ENCODE results near the gene ETFB. TPM values are rescaled to one million over a fixed set of nuclear protein-coding genes. Genes with fewer than 3 reads are reported as not detected.
A peak's percentile ranks its signal among the peaks of the same experiment; 100 is the strongest.

The ETFB gene
- total RNA-seq, 3 donors from 2014 or later = 65.8 to 74.9 (median 73.3) TPM

DNA sequence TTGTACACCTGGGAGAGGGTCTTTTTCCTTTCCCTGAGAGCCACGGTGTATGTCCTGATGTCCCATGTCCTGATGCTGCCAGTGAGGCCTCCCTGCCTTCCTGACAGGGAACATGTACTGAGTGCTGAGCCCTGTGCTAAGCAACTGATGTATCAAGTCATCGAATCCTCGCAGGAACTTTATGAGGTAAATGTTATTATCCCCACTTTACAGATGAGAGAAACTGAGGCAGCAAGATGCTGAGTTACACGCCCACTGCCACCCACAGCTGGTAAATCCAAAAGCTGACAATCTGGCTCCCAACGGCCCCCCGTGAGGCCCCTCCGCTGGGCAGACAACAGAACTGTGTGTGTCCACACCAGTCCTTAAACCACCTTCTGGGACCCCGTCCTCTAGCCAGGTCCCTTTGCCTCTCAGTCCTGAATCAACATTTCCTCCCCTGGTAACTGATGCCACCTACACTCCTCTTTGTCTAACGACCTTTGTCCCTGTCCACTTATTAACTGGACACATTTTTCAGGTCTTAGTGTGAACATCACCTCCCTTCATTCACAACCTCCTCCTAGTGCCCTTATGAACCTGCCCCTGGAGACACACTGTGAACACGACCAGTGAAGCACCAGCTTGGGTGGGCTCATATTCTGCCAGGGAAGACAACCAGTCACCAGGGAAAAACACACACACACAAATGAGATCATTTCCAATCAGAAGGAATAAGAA is 18.8 kb downstream of the ETFB start:
- Mint-ChIP-seq H3K36me3 (ENCODE audit: insufficient read depth) (peaks cover 35% of the 10 kb centered on the region), H3K9me3 (no peaks in the 10 kb centered on the region), H3K4me3 (no peak overlapping the region), H3K27me3 (ENCODE audit: low read depth) (no peaks in the 10 kb centered on the region), H3K4me1 (ENCODE audit: low read depth) (peaks cover 7% of the 10 kb centered on the region)
- ATAC-seq = no peak
- DNase-seq = no peak

DNA sequence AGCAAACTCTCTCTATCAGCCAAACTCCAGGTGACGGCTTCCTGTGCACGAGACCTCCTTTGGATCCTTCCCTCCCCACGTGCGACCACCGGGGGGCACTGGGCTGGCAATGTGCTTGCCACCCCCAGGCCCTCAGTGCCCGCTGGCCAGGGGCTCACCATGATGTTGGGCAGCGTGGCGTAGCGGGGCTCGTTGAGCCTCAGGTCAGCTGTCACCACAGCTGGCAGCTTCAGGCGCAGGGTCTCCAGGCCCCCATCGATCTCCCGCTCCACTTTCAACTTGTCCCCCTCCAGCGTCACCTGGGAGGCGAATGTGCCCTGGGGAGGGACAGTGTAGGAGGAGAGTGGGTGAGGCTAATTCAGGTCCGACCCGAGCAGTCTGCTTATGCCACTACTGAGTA is 19.4 kb downstream of the ETFB start:
- Mint-ChIP-seq H3K4me3 (no peak overlapping the region), H3K36me3 (ENCODE audit: insufficient read depth) (peaks cover 28% of the 10 kb centered on the region), H3K9me3 (no peaks in the 10 kb centered on the region), H3K27me3 (ENCODE audit: low read depth) (no peaks in the 10 kb centered on the region), H3K4me1 (ENCODE audit: low read depth) (peaks cover 8% of the 10 kb centered on the region)
- ATAC-seq (no peak), DNase-seq (no peak)

DNA sequence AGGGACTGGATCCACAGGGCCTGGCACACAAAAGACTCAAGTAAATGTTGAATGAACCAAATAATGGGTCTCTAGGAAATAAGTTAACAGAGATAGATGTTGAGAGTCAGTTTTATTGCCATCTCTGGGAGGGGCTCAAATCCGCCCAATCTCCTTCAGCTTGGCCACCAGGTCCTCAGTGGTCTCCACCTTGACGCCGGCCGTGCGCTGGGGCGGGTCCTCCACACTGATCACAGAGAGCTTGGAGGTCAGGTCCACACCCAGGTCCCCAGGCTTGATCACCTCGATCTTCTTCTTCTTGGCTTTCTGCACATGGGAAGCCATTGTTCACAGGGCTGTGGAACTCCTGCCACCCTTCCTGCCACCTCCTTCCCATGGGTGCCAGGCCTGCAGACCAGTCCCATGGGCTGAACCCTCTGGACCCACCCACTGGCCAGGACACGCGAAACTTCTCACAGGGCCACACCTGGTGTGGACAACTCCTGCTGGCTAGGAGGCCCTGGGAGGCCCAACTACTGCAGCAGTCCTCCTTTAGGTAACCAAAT is 21.0 kb downstream of the ETFB start:
- Mint-ChIP-seq H3K27me3 (ENCODE audit: low read depth) (no peaks in the 10 kb centered on the region), H3K9me3 (no peaks in the 10 kb centered on the region), H3K4me3 (no peak overlapping the region), H3K36me3 (ENCODE audit: insufficient read depth) (peaks cover 15% of the 10 kb centered on the region), H3K4me1 (ENCODE audit: low read depth) (peaks cover 11% of the 10 kb centered on the region)
- ATAC-seq = no peak
- DNase-seq = no peak

DNA sequence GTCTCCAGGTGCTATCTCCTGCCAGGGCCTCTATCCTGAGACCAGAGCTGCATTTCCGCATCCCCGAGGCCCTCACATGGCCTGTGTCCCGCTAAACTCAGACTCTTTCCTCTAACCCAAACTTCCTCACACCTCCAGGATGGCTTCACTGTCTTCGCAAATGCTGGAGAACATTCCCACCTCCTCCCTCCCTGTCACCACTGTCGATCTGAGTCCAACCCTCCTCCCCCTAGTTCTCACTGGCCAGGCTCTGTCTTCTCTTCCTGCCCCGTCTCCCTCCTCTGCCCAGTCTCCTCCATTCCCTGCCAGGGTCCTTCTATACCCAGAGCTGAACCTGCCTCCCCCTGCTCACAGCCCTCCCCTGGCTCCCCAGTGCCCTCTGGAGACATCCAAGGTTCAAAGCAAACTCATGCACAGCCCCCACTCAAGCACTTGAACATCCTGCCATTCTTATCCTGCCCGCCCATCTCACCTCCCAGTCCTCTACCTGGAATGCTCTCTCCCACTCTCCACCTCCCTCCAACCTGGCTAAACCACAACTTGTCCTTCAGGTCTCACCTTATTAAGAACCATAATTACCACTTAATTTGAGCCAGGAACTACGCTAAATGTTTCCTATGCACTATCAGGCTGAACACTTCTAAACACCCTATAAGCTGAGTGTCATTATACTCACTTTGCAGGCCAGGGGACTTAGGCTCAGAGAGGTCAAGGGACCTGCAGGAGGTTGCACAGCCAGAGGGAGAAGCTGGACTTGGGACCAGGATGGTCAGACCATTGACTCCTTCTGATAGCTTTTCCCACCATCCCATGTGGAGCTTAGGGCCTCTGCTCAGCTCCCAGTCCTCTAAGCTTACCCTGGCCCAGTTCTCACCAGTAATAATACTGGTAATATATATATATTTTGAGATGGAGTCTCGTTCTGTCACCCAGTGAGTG is 23.3 kb downstream of the ETFB start:
- ATAC-seq (no peak), DNase-seq (no peak)
- Mint-ChIP-seq H3K36me3 (ENCODE audit: insufficient read depth) (peaks cover 15% of the 10 kb centered on the region), H3K4me3 (no peak overlapping the region), H3K4me1 (ENCODE audit: low read depth) (peaks cover 22% of the 10 kb centered on the region), H3K27me3 (ENCODE audit: low read depth) (no peaks in the 10 kb centered on the region), H3K9me3 (no peaks in the 10 kb centered on the region)

DNA sequence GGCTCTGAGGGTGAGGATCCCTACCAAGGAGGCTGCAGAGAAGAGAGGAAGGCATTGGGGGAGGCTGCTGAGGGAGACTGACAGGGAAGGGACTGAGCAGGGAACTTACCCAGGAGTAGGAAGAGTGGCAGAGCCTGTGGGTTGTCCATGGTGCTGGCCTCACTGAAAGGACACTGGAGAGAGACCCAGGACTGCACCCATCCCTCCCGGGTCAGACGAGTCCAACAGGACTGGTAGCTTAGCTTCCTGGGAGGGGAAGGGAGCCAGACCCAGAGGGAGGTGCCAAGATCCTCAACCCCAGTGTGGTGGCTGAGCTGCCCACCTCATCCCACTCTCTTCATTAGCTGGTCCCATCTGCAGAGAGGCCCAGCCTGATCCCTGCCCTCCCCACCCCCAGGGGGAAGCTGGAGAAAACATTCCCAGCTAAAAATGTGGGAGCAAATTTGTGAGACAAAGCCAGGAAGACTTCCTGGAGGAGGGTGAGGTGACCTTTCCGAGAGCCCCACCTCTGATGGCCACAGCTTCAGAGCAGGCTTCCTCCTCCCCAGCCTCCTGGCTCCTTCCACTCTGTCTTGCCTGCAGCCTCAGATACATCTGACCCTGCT is 24.1 kb downstream of the ETFB start, which contains the start of gene VSIG10L:
Gene VSIG10L (minus strand): TSS at position 164 of the 605 bp plus-strand sequence. CDS start 15 bp downstream, at position 149.
- ATAC-seq = no peak
- H3K27me3 Mint-ChIP-seq (ENCODE audit: low read depth) = no peaks in the 10 kb centered on the region
- H3K4me3 Mint-ChIP-seq = peak within 1 kb of the TSS; percentile 69
- peaks cover 22% of the 10 kb centered on the region for H3K4me1 Mint-ChIP-seq (ENCODE audit: low read depth)
- no peaks in the 10 kb centered on the region for H3K9me3 Mint-ChIP-seq
- no peak for DNase-seq
- peaks cover 12% of the 10 kb centered on the region for H3K36me3 Mint-ChIP-seq (ENCODE audit: insufficient read depth)

DNA sequence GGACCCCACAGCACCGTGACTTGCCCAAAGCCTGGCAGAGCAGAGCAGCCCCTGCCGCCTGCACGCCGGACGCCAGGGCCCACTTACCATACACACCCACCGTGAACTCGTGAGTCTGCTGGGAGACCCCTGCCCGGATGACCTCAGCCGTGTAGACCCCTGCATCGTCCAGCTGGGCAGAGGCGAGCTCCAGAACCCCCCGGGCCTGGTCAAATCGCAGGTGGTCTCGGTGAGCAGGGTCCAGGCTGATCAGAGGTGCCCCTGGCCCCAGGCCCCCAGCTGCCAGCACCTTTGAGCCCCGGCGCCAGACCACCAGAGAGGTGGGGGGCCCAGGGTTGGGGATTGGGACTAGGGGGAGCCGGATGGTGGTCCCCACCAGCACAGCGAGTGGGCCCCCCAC is 25.1 kb downstream of the ETFB start:
- ATAC-seq (no peak), DNase-seq (no peak)
- peak overlapping the region; percentile 69 for H3K4me3 Mint-ChIP-seq
- peaks cover 22% of the 10 kb centered on the region for H3K4me1 Mint-ChIP-seq (ENCODE audit: low read depth)
- no peaks in the 10 kb centered on the region for H3K9me3 Mint-ChIP-seq
- no peaks in the 10 kb centered on the region for H3K27me3 Mint-ChIP-seq (ENCODE audit: low read depth)
- peaks cover 8% of the 10 kb centered on the region for H3K36me3 Mint-ChIP-seq (ENCODE audit: insufficient read depth)

DNA sequence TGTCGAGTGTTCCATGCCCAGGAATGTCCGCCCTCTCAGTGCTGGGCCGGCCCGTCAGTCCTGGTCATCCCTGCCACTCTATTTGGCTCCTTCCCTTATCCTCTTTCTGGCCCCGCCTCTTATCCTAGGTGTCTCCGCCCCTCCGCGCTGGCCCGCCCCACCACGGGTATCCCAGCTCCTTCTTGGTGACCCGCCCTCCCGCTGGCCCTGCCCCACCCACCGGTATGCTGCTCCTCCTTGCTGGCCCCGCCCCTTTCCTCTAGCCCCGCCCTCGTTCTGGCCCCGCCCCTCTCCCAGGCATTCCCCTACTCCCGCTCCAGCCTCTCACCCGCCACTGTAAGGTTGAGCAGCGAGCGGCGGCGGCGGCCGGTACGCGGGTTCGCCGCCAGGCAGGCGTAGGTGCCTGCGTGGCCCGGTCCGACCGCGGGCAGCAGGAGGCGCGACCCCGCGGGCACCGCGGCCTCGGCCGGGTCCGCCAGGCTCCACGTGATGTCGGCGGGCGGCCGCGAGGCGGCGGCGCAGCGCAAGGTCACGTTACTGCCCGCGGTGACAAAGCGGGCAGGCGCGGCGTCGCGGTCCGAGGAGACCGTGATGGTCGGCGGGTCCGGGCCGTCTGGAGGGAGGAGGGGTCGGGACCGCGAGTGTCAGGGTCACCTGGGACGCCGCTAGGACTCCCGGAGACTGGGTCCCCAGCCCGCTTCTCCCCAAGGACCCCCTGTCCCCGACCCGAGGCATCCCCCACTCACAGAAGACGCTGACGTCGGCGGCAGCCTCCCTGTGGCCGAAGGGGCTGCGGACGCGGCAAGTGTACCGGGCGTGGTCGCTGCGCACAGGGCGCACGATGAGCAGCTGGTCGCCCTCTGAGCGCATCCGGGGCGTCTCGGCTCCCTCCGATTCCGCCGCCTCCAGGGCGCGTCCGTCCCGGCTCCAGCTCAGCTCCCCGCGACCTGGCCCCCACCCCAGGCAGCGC is 26.2 kb downstream of the ETFB start:
- DNase-seq = peak; percentile 89
- H3K27me3 Mint-ChIP-seq (ENCODE audit: low read depth) = no peaks in the 10 kb centered on the region
- no peaks in the 10 kb centered on the region for H3K9me3 Mint-ChIP-seq
- H3K4me1 Mint-ChIP-seq (ENCODE audit: low read depth) = peaks cover 22% of the 10 kb centered on the region
- peak overlapping the region; percentile 88 for H3K4me3 Mint-ChIP-seq
- peaks cover 5% of the 10 kb centered on the region for H3K36me3 Mint-ChIP-seq (ENCODE audit: insufficient read depth)
- peak; percentile 82 for ATAC-seq

DNA sequence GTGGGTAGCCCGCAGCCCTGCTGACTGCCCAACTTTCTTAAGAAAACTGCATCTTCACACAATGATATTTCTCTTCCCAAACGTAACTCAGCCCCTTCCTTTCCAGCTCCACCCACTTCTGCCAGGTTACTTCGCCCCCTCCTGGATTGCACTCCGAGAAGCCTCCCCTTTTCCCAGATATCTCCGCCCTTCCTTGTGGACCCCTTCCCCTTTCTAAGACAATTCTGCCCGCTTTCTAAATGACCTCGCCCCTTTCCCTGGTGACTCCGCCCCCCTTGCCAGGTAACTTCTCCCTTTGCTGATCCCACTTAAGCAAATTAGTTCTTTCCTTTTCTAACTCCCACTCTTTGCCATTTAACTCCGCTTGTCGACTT is 26.9 kb downstream of the ETFB start:
- DNase-seq = no peak
- Mint-ChIP-seq H3K27me3 (ENCODE audit: low read depth) (no peaks in the 10 kb centered on the region), H3K4me1 (ENCODE audit: low read depth) (peaks cover 19% of the 10 kb centered on the region), H3K36me3 (ENCODE audit: insufficient read depth) (no peaks in the 10 kb centered on the region), H3K4me3 (peak overlapping the region; percentile 88), H3K9me3 (no peaks in the 10 kb centered on the region)
- ATAC-seq = peak; percentile 2 to 3

DNA sequence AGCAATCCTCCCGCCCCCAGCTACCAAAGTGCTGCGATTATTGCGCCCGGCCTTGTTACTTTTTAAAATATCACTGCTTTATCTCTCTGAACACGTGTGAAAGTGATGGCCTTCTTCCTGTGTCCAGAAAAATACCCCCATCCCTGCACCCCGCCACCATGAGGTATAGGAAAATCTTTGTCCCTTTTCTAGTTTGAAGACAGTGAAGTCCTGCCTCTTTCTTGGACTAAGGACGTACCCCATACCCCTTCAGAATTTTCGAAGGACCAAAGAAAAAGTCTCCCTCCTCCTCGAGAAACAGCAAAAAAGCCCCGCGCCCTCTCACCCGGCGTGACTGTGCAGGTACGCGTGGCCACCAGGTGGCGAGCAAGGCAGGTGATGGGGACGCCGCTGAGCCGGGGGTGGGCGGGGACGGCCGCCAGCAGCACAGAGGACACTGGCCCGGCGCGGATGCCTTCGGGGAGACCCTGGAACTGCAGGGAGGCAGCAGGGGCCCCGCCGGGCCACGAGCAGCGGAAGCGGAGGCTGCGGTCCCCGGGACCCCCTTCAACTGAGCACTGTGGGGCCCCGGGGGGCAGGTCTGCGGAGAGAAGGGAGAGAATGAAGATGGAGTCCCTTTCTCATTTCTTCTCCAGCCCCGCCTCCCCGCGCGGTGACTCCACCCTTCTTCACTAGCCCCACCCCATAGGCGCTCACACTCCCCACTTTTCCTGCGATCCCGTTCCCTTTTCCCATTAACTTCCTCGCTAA is 27.4 kb downstream of the ETFB start:
- Mint-ChIP-seq H3K4me1 (ENCODE audit: low read depth) (peaks cover 19% of the 10 kb centered on the region), H3K36me3 (ENCODE audit: insufficient read depth) (no peaks in the 10 kb centered on the region), H3K4me3 (peak overlapping the region; percentile 88), H3K27me3 (ENCODE audit: low read depth) (no peaks in the 10 kb centered on the region), H3K9me3 (no peaks in the 10 kb centered on the region)
- ATAC-seq = peak; percentile 74 to 77
- DNase-seq = peak; percentile 84

DNA sequence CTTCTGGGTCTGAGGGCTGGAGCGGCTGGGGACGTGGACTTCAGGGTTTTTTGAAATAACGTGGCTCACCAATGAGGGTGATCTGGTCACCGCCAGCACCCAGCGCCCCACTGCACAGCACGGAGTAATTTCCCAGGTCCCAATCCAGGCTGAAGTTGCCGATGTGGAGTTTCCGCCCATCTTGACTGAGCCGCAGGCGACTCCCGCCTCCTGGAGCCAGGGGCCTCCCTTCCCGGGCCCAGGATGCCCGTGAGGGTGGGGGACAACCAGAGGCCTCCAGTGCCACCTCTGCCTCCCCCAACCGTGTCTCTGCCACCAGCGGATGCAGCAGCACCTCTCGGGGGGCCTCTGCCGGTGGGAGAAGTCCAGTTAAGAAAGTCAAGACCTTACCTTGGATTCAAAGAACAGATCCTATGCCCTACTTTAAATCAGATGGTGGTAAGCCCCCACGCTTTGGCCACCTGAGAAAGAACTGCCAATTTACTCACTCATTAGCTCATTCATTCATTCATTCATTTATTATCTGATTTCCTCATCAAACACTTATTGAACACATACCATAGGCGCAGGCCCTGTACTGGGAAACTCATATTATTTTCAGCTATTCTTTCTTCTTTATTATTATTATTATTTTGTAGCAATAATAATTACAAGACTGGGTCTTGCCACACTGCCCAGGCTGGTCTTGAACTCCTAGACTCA is 28.2 kb downstream of the ETFB start:
- Mint-ChIP-seq H3K9me3 (no peaks in the 10 kb centered on the region), H3K36me3 (ENCODE audit: insufficient read depth) (no peaks in the 10 kb centered on the region), H3K4me3 (peak overlapping the region; percentile 88), H3K4me1 (ENCODE audit: low read depth) (peaks cover 18% of the 10 kb centered on the region), H3K27me3 (ENCODE audit: low read depth) (no peaks in the 10 kb centered on the region)
- ATAC-seq (no peak), DNase-seq (no peak)

DNA sequence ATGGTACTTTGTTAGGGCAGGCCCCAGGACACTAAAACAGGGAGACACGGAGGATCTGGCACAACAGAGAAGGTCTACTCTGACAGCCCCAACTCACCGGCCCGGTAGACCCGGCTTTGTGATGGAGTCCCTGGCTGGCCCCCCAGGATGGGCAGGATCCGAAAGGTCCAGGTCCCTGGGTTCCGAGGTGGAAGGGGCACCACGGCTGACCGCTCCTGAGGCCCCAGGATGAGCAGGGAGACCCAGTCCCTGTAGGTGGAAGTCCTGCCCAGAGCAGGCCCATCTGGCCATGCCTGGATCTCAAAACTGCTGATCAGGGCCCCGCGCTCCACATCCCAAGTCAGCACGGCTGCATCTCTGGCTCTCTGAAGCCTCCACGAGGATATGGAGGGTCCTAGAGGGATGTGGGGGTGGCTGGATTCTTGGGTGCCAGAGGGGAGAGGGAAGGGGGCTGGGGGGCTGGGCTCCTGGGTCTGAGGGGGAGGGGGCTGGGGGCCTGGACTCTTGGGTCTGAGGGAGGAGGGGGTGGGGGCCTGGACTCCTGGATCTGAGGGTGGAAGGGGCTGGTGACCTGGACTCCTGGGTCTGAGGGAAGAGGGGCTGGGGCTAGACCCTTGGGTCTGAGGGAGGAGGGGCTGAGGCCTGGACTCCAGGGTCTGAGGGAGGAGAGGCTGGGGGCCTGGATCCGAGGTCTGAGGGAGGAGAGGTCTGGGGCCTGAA is 28.9 kb downstream of the ETFB start:
- Mint-ChIP-seq H3K4me1 (ENCODE audit: low read depth) (peaks cover 15% of the 10 kb centered on the region), H3K4me3 (no peak overlapping the region)

More for the DNA sequence above, 28.9 kb downstream of the ETFB start:
- ATAC-seq = no peak
- Mint-ChIP-seq H3K36me3 (ENCODE audit: insufficient read depth) (no peaks in the 10 kb centered on the region), H3K27me3 (ENCODE audit: low read depth) (no peaks in the 10 kb centered on the region), H3K9me3 (no peaks in the 10 kb centered on the region)
- DNase-seq = no peak

Measured in activated T-cell treated with anti-CD3 and anti-CD28 coated beads, Interleukin-2, amount 50 U/mL, for 4 hours (primary cell).